ENCODE measurements around the gene CENPN. TPM values are rescaled to one million over a fixed set of nuclear protein-coding genes. Genes with fewer than 3 reads are reported as not detected.

CENPN gene
- polyA plus RNA-seq, 1 donor: 14.8 TPM

- Histone ChIP-seq H3K36me3 (ENCODE audit: control insufficient read depth, insufficient read depth, low read length) (peaks cover 2% of the 10 kb centered on the region), H3K9me3 (ENCODE audit: control insufficient read depth, low read depth, low read length) (no peaks in the 10 kb centered on the region), H3K27ac (ENCODE audit: low read length) (no peak overlapping the region), H3K27me3 (ENCODE audit: control insufficient read depth, insufficient read depth, low read length) (no peaks in the 10 kb centered on the region), H3K4me1 (ENCODE audit: control insufficient read depth, insufficient read depth, low read length) (peaks cover 3% of the 10 kb centered on the region), H3K4me3 (ENCODE audit: low read length) (no peak overlapping the region)
- no peak for DNase-seq
- 100% methylated on average over 1 of the region's 3 CpGs for WGBS (ENCODE audit: insufficient coverage, low lambda C conversion rate)
Observed at GRCh38 chr16:80990577-80990976, 16.4 kb upstream of the CENPN start.

- H3K27me3 ChIP-seq (ENCODE audit: control insufficient read depth, insufficient read depth, low read length): no peaks in the 10 kb centered on the region
- H3K4me1 ChIP-seq (ENCODE audit: control insufficient read depth, insufficient read depth, low read length): peaks cover 3% of the 10 kb centered on the region
- H3K27ac ChIP-seq (ENCODE audit: low read length): no peak overlapping the region
- H3K9me3 ChIP-seq (ENCODE audit: control insufficient read depth, low read depth, low read length): no peaks in the 10 kb centered on the region
- H3K36me3 ChIP-seq (ENCODE audit: control insufficient read depth, insufficient read depth, low read length): peaks cover 2% of the 10 kb centered on the region
- no peak overlapping the region for H3K4me3 ChIP-seq (ENCODE audit: low read length)
- WGBS (ENCODE audit: insufficient coverage, low lambda C conversion rate): no CpG with 5 or more reads among the region's 2 CpGs
- DNase-seq: no peak
Observed at GRCh38 chr16:80990978-80991377, 16.0 kb upstream of the CENPN start.

- H3K27me3 ChIP-seq (ENCODE audit: control insufficient read depth, insufficient read depth, low read length): no peaks in the 10 kb centered on the region
- 67% methylated on average over 3 of the region's 6 CpGs for WGBS (ENCODE audit: insufficient coverage, low lambda C conversion rate)
- peaks cover 2% of the 10 kb centered on the region for H3K36me3 ChIP-seq (ENCODE audit: control insufficient read depth, insufficient read depth, low read length)
- no peaks in the 10 kb centered on the region for H3K9me3 ChIP-seq (ENCODE audit: control insufficient read depth, low read depth, low read length)
- no peak overlapping the region for H3K27ac ChIP-seq (ENCODE audit: low read length)
- DNase-seq: no peak
- H3K4me1 ChIP-seq (ENCODE audit: control insufficient read depth, insufficient read depth, low read length): peaks cover 3% of the 10 kb centered on the region
- H3K4me3 ChIP-seq (ENCODE audit: low read length): no peak overlapping the region
Observed at GRCh38 chr16:80991792-80992430, 15.1 kb upstream of the CENPN start.

GRCh38 chr16:80992676-80993293, 14.2 kb upstream of the CENPN start:
- DNase-seq: no peak
- no peaks in the 10 kb centered on the region for H3K9me3 ChIP-seq (ENCODE audit: control insufficient read depth, low read depth, low read length)
- no peaks in the 10 kb centered on the region for H3K27me3 ChIP-seq (ENCODE audit: control insufficient read depth, insufficient read depth, low read length)
- 78% methylated on average over 1 of the region's 3 CpGs for WGBS (ENCODE audit: insufficient coverage, low lambda C conversion rate)
- no peak overlapping the region for H3K4me3 ChIP-seq (ENCODE audit: low read length)
- peaks cover 2% of the 10 kb centered on the region for H3K36me3 ChIP-seq (ENCODE audit: control insufficient read depth, insufficient read depth, low read length)
- H3K4me1 ChIP-seq (ENCODE audit: control insufficient read depth, insufficient read depth, low read length): peaks cover 3% of the 10 kb centered on the region
- peak overlapping the region; percentile 9 for H3K27ac ChIP-seq (ENCODE audit: low read length)

GRCh38 chr16:80993307-80993706, 13.7 kb upstream of the CENPN start:
- Histone ChIP-seq H3K4me1 (ENCODE audit: control insufficient read depth, insufficient read depth, low read length) (peaks cover 3% of the 10 kb centered on the region), H3K4me3 (ENCODE audit: low read length) (no peak overlapping the region), H3K36me3 (ENCODE audit: control insufficient read depth, insufficient read depth, low read length) (peaks cover 2% of the 10 kb centered on the region), H3K27me3 (ENCODE audit: control insufficient read depth, insufficient read depth, low read length) (no peaks in the 10 kb centered on the region), H3K27ac (ENCODE audit: low read length) (peak overlapping the region; percentile 9), H3K9me3 (ENCODE audit: control insufficient read depth, low read depth, low read length) (no peaks in the 10 kb centered on the region)
- peak in 1 of 2 donors; percentile 44 for DNase-seq
- no CpG with 5 or more reads among the region's 6 CpGs for WGBS (ENCODE audit: insufficient coverage, low lambda C conversion rate)

GRCh38 chr16:80993834-80994233, 13.2 kb upstream of the CENPN start:
- peaks cover 2% of the 10 kb centered on the region for H3K36me3 ChIP-seq (ENCODE audit: control insufficient read depth, insufficient read depth, low read length)
- no peak for DNase-seq
- H3K4me3 ChIP-seq (ENCODE audit: low read length): no peak overlapping the region
- H3K9me3 ChIP-seq (ENCODE audit: control insufficient read depth, low read depth, low read length): no peaks in the 10 kb centered on the region
- H3K27ac ChIP-seq (ENCODE audit: low read length): no peak overlapping the region
- H3K4me1 ChIP-seq (ENCODE audit: control insufficient read depth, insufficient read depth, low read length): peaks cover 3% of the 10 kb centered on the region
- no peaks in the 10 kb centered on the region for H3K27me3 ChIP-seq (ENCODE audit: control insufficient read depth, insufficient read depth, low read length)

GRCh38 chr16:80994451-80994850, 12.6 kb upstream of the CENPN start:
- Histone ChIP-seq H3K4me1 (ENCODE audit: control insufficient read depth, insufficient read depth, low read length) (peaks cover 3% of the 10 kb centered on the region), H3K27me3 (ENCODE audit: control insufficient read depth, insufficient read depth, low read length) (no peaks in the 10 kb centered on the region), H3K27ac (ENCODE audit: low read length) (no peak overlapping the region)

GRCh38 chr16:80996688-80997138, 10.3 kb upstream of the CENPN start:
- Histone ChIP-seq H3K27me3 (ENCODE audit: control insufficient read depth, insufficient read depth, low read length) (no peaks in the 10 kb centered on the region), H3K4me3 (ENCODE audit: low read length) (peak overlapping the region; percentile 37), H3K36me3 (ENCODE audit: control insufficient read depth, insufficient read depth, low read length) (no peaks in the 10 kb centered on the region), H3K4me1 (ENCODE audit: control insufficient read depth, insufficient read depth, low read length) (peaks cover 3% of the 10 kb centered on the region), H3K27ac (ENCODE audit: low read length) (peak overlapping the region; percentile 83), H3K9me3 (ENCODE audit: control insufficient read depth, low read depth, low read length) (no peaks in the 10 kb centered on the region)
- no peak for DNase-seq
- 14% methylated on average over 3 of the region's 4 CpGs for WGBS (ENCODE audit: insufficient coverage, low lambda C conversion rate)

More at GRCh38 chr16:80994451-80994850, 12.6 kb upstream of the CENPN start:
- no peak overlapping the region for H3K4me3 ChIP-seq (ENCODE audit: low read length)
- no peak for DNase-seq
- no peaks in the 10 kb centered on the region for H3K9me3 ChIP-seq (ENCODE audit: control insufficient read depth, low read depth, low read length)
- H3K36me3 ChIP-seq (ENCODE audit: control insufficient read depth, insufficient read depth, low read length): peaks cover 2% of the 10 kb centered on the region

GRCh38 chr16:80997139-80997798, 9.7 kb upstream of the CENPN start:
- H3K4me1 ChIP-seq (ENCODE audit: control insufficient read depth, insufficient read depth, low read length): peaks cover 3% of the 10 kb centered on the region
- H3K27ac ChIP-seq (ENCODE audit: low read length): peak overlapping the region; percentile 83
- DNase-seq: peak; percentile 54 to 88
- peak overlapping the region; percentile 37 for H3K4me3 ChIP-seq (ENCODE audit: low read length)
- no peaks in the 10 kb centered on the region for H3K36me3 ChIP-seq (ENCODE audit: control insufficient read depth, insufficient read depth, low read length)
- no peaks in the 10 kb centered on the region for H3K27me3 ChIP-seq (ENCODE audit: control insufficient read depth, insufficient read depth, low read length)
- WGBS (ENCODE audit: insufficient coverage, low lambda C conversion rate): 22% methylated on average over 7 of the region's 9 CpGs
- no peaks in the 10 kb centered on the region for H3K9me3 ChIP-seq (ENCODE audit: control insufficient read depth, low read depth, low read length)

- H3K27ac ChIP-seq (ENCODE audit: low read length): peak overlapping the region; percentile 83
- H3K4me3 ChIP-seq (ENCODE audit: low read length): no peak overlapping the region
- no peaks in the 10 kb centered on the region for H3K27me3 ChIP-seq (ENCODE audit: control insufficient read depth, insufficient read depth, low read length)
- no peak for DNase-seq
- no peaks in the 10 kb centered on the region for H3K9me3 ChIP-seq (ENCODE audit: control insufficient read depth, low read depth, low read length)
- peaks cover 3% of the 10 kb centered on the region for H3K4me1 ChIP-seq (ENCODE audit: control insufficient read depth, insufficient read depth, low read length)
- H3K36me3 ChIP-seq (ENCODE audit: control insufficient read depth, insufficient read depth, low read length): no peaks in the 10 kb centered on the region
- 100% methylated on average over 2 of the region's 7 CpGs for WGBS (ENCODE audit: insufficient coverage, low lambda C conversion rate)
Observed at GRCh38 chr16:80997964-80998620, 8.9 kb upstream of the CENPN start.
